DOHH2 (cell line): ENCODE measurements around the gene PYGO2.
"Not testable (repeated sequence)": the region's sequence is repeated elsewhere in the genome, so short reads cannot be mapped to it uniquely, and the experiment has no call there.

Experiments used
- H3F3A ChIP-seq: fragments of 200-600 bp; sonication (generic), shearing (Covaris generic); 2 replicates; pipeline ENCODE4 v1.6.0; 2016; ENCODE audit warnings: antibody characterized with exemption, mild to moderate bottlenecking; ENCODE audit not compliant: control insufficient read depth, insufficient read depth
- H3K27ac ChIP-seq: fragments of 200-600 bp; sonication (generic); 2 replicates; pipeline ENCODE4 v1.5.1; 2014; ENCODE audit warnings: low read depth, mild to moderate bottlenecking, low read length, moderate library complexity
- H3K27me3 ChIP-seq: fragments of 200-600 bp; sonication (generic); 2 replicates; pipeline ENCODE4 v1.6.1; 2014; ENCODE audit warnings: mild to moderate bottlenecking, low read length, mixed read lengths; ENCODE audit not compliant: control insufficient read depth
- H3K36me3 ChIP-seq: fragments of 200-600 bp; sonication (generic); 2 replicates; pipeline ENCODE4 v1.6.1; 2014; ENCODE audit warnings: mild to moderate bottlenecking, low read length, moderate library complexity, mixed read lengths; ENCODE audit not compliant: control insufficient read depth
- H3K4me1 ChIP-seq: fragments of 200-600 bp; sonication (generic); 2 replicates; pipeline ENCODE4 v1.6.1; 2014; ENCODE audit warnings: mild to moderate bottlenecking, low read length, mixed read lengths; ENCODE audit not compliant: control insufficient read depth
- H3K4me2 ChIP-seq: fragments of 200-600 bp; sonication (generic); 2 replicates; pipeline ENCODE4 v1.6.0; 2014; ENCODE audit warnings: mild to moderate bottlenecking, low read length, moderate library complexity
- H3K4me3 ChIP-seq: fragments of 200-600 bp; sonication (generic); 2 replicates; pipeline ENCODE4 v1.5.1; 2014; ENCODE audit warnings: mild to moderate bottlenecking, low read length, mixed read lengths
- H3K79me2 ChIP-seq: fragments of 200-600 bp; sonication (generic); 2 replicates; pipeline ENCODE4 v1.6.1; 2014; ENCODE audit warnings: mild to moderate bottlenecking, low read length, mixed read lengths; ENCODE audit not compliant: control insufficient read depth
- H3K9me2 ChIP-seq: fragments of 200-600 bp; sonication (generic); replicated peaks from 2 replicates; pipeline ENCODE4 v1.6.1; 2014; ENCODE audit warnings: mild to moderate bottlenecking, low read length, mixed read lengths; ENCODE audit not compliant: control insufficient read depth
- H3K9me3 ChIP-seq: fragments of 200-600 bp; sonication (generic); 2 replicates; pipeline ENCODE4 v1.6.1; 2014; ENCODE audit warnings: antibody characterized with exemption, low read length, mixed read lengths; ENCODE audit not compliant: control insufficient read depth, insufficient read depth
- H4K20me1 ChIP-seq: fragments of 200-600 bp; sonication (generic); 2 replicates; pipeline ENCODE4 v1.6.0; 2014; ENCODE audit warnings: low read depth, mild to moderate bottlenecking, antibody characterized with exemption, low read length, moderate library complexity; ENCODE audit not compliant: control insufficient read depth, insufficient read depth
- CTCF ChIP-seq: fragments of 200-600 bp; sonication (generic); IDR thresholded peaks from one replicate; pipeline ENCODE4 v1.5.1; 2014; ENCODE audit warnings: antibody characterized with exemption, mild to moderate bottlenecking, low read depth, low read length; ENCODE audit not compliant: poor library complexity, severe bottlenecking
- EZH2phosphoT487 ChIP-seq: fragments of 200-600 bp; sonication (generic); IDR thresholded peaks from 2 replicates; pipeline ENCODE4 v1.6.1; 2017; ENCODE audit warnings: borderline replicate concordance, mild to moderate bottlenecking, antibody characterized with exemption, low read length, moderate library complexity, mixed read lengths

The PYGO2 gene

GRCh38 chr1:154910851-154911250 is 50.7 kb downstream of the PYGO2 start:
- Histone ChIP-seq H3K9me3 (peaks cover 2% of the 10 kb centered on the region; the same call in 1 of the 2 replicates), H4K20me1 (no peaks in the 10 kb centered on the region), H3F3A (no peaks in the 10 kb centered on the region), H3K27ac (no peak overlapping the region), H3K36me3 (no peaks in the 10 kb centered on the region), H3K79me2 (no peaks in the 10 kb centered on the region), H3K27me3 (no peaks in the 10 kb centered on the region), H3K4me1 (no peaks in the 10 kb centered on the region), H3K4me3 (no peak overlapping the region), H3K4me2 (no peak overlapping the region), H3K9me2 (no peaks in the 10 kb centered on the region)
- no peak for TF ChIP-seq CTCF
- no peak for TF ChIP-seq EZH2phosphoT487

- peaks cover 3% of the 10 kb centered on the region; the same call in 1 of the 2 replicates for H3F3A ChIP-seq
- no peaks in the 10 kb centered on the region for H3K27me3 ChIP-seq
- no peak overlapping the region for H3K27ac ChIP-seq
- H3K9me2 ChIP-seq, result no peaks in the 10 kb centered on the region
- H3K4me2 ChIP-seq, result no peak overlapping the region
- TF ChIP-seq CTCF, result no peak
- TF ChIP-seq EZH2phosphoT487, result no peak
- no peaks in the 10 kb centered on the region for H3K79me2 ChIP-seq
- peaks cover 2% of the 10 kb centered on the region; the same call in 1 of the 2 replicates for H3K9me3 ChIP-seq
- no peak overlapping the region for H3K4me3 ChIP-seq
- no peaks in the 10 kb centered on the region for H4K20me1 ChIP-seq
- no peaks in the 10 kb centered on the region for H3K36me3 ChIP-seq
- H3K4me1 ChIP-seq, result no peaks in the 10 kb centered on the region
These were observed 52.6 kb downstream of the PYGO2 start for GRCh38 chr1:154908937-154909336.

GRCh38 chr1:154908129-154908528 is 53.5 kb downstream of the PYGO2 start:
- not testable (repeated sequence) for H3K4me3 ChIP-seq, H3K9me3 ChIP-seq, H3K4me1 ChIP-seq, H4K20me1 ChIP-seq, H3K9me2 ChIP-seq, H3K27ac ChIP-seq, H3K79me2 ChIP-seq, H3F3A ChIP-seq, H3K4me2 ChIP-seq, H3K27me3 ChIP-seq, H3K36me3 ChIP-seq
